ENCODE data around the gene TTC38.

GRCh38 chr22:46240907-46241306 is 26.9 kb upstream of the TTC38 start:
- TF ChIP-seq JUN (IDR thresholded peaks at IDR 0.05; ENCODE audit: borderline replicate concordance, insufficient read depth, insufficient read length, low read depth), result no peak
- no peak for TF ChIP-seq POLR2A (IDR thresholded peaks at IDR 0.05; ENCODE audit: low read depth, low read length)

Measured in endothelial cell of umbilical vein (primary cell).